ENCODE measurements around the gene NACC2.

The NACC2 gene

GRCh38 chr9:135970128-135970815 lies 124.8 kb downstream of the NACC2 start:
- 0 out of 2 replicates have a peak, but pooled peaks cover 3% of the 10 kb centered on the region for H3K4me1 ChIP-seq (ENCODE audit: control insufficient read depth, low read length)
- H3K27ac ChIP-seq (ENCODE audit: low read depth, low read length), result no peak overlapping the region
- TF ChIP-seq CTCF (IDR thresholded peaks at IDR 0.05; ENCODE audit: low read depth, low read length, poor library complexity, severe bottlenecking), result no peak
- TF ChIP-seq EZH2phosphoT487 (IDR thresholded peaks at IDR 0.05; ENCODE audit: borderline replicate concordance, low read length), result no peak
- H3F3A ChIP-seq (ENCODE audit: control insufficient read depth, insufficient read depth), result no peaks in the 10 kb centered on the region
- no peak overlapping the region for H3K4me2 ChIP-seq (ENCODE audit: low read length)
- no peaks in the 10 kb centered on the region for H3K36me3 ChIP-seq (ENCODE audit: control insufficient read depth, low read length)
- H3K27me3 ChIP-seq (ENCODE audit: control insufficient read depth, low read length), result peaks cover 9% of the 10 kb centered on the region
- H3K4me3 ChIP-seq (ENCODE audit: low read length), result no peak overlapping the region
- no peaks in the 10 kb centered on the region for H3K79me2 ChIP-seq (ENCODE audit: control insufficient read depth, low read length)
- no peaks in the 10 kb centered on the region for H4K20me1 ChIP-seq (ENCODE audit: control insufficient read depth, insufficient read depth, low read depth, low read length)
- no peaks in the 10 kb centered on the region for H3K9me2 ChIP-seq (replicated peaks; ENCODE audit: control insufficient read depth, low read length)
- no peaks in the 10 kb centered on the region for H3K9me3 ChIP-seq (ENCODE audit: control insufficient read depth, insufficient read depth, low read length)

- H3K27me3 ChIP-seq (ENCODE audit: control insufficient read depth, low read length), result peaks cover 9% of the 10 kb centered on the region
- no peaks in the 10 kb centered on the region for H4K20me1 ChIP-seq (ENCODE audit: control insufficient read depth, insufficient read depth, low read depth, low read length)
- TF ChIP-seq CTCF (IDR thresholded peaks at IDR 0.05; ENCODE audit: low read depth, low read length, poor library complexity, severe bottlenecking) (no peak), EZH2phosphoT487 (IDR thresholded peaks at IDR 0.05; ENCODE audit: borderline replicate concordance, low read length) (no peak)
- H3K9me3 ChIP-seq (ENCODE audit: control insufficient read depth, insufficient read depth, low read length), result no peaks in the 10 kb centered on the region
- H3K79me2 ChIP-seq (ENCODE audit: control insufficient read depth, low read length), result no peaks in the 10 kb centered on the region
- no peaks in the 10 kb centered on the region for H3F3A ChIP-seq (ENCODE audit: control insufficient read depth, insufficient read depth)
- H3K9me2 ChIP-seq (replicated peaks; ENCODE audit: control insufficient read depth, low read length), result no peaks in the 10 kb centered on the region
- no peak overlapping the region for H3K4me2 ChIP-seq (ENCODE audit: low read length)
- H3K36me3 ChIP-seq (ENCODE audit: control insufficient read depth, low read length), result no peaks in the 10 kb centered on the region
- peaks cover 12% of the 10 kb centered on the region for H3K4me1 ChIP-seq (ENCODE audit: control insufficient read depth, low read length)
- H3K4me3 ChIP-seq (ENCODE audit: low read length), result no peak overlapping the region
- no peak overlapping the region for H3K27ac ChIP-seq (ENCODE audit: low read depth, low read length)
Observed at GRCh38 chr9:135969064-135969683, 125.9 kb downstream of the NACC2 start.

- Histone ChIP-seq H3K9me3 (ENCODE audit: control insufficient read depth, insufficient read depth, low read length) (no peaks in the 10 kb centered on the region), H3K4me3 (ENCODE audit: low read length) (no peak overlapping the region), H3K36me3 (ENCODE audit: control insufficient read depth, low read length) (no peaks in the 10 kb centered on the region), H3F3A (ENCODE audit: control insufficient read depth, insufficient read depth) (no peaks in the 10 kb centered on the region), H3K27me3 (ENCODE audit: control insufficient read depth, low read length) (peaks cover 9% of the 10 kb centered on the region), H3K27ac (ENCODE audit: low read depth, low read length) (no peak overlapping the region), H4K20me1 (ENCODE audit: control insufficient read depth, insufficient read depth, low read depth, low read length) (no peaks in the 10 kb centered on the region), H3K4me1 (ENCODE audit: control insufficient read depth, low read length) (peaks cover 14% of the 10 kb centered on the region), H3K79me2 (ENCODE audit: control insufficient read depth, low read length) (no peaks in the 10 kb centered on the region), H3K9me2 (replicated peaks; ENCODE audit: control insufficient read depth, low read length) (no peaks in the 10 kb centered on the region), H3K4me2 (ENCODE audit: low read length) (no peak overlapping the region)
- no peak for TF ChIP-seq EZH2phosphoT487 (IDR thresholded peaks at IDR 0.05; ENCODE audit: borderline replicate concordance, low read length)
- TF ChIP-seq CTCF (IDR thresholded peaks at IDR 0.05; ENCODE audit: low read depth, low read length, poor library complexity, severe bottlenecking), result no peak
Observed at GRCh38 chr9:135968601-135969000, 126.5 kb downstream of the NACC2 start.

Data from DOHH2 (cell line).